ENCODE data around the gene FOXF1.

FOXF1 gene

GRCh38 chr16:86562356-86562755, 52.0 kb downstream of the FOXF1 start:
- DNase-seq = no peak

GRCh38 chr16:86563469-86564345, 53.4 kb downstream of the FOXF1 start:
- peak; percentile 88 for DNase-seq
